ENCODE data around the gene LTB4R2.

- TF ChIP-seq, protein P1, sequence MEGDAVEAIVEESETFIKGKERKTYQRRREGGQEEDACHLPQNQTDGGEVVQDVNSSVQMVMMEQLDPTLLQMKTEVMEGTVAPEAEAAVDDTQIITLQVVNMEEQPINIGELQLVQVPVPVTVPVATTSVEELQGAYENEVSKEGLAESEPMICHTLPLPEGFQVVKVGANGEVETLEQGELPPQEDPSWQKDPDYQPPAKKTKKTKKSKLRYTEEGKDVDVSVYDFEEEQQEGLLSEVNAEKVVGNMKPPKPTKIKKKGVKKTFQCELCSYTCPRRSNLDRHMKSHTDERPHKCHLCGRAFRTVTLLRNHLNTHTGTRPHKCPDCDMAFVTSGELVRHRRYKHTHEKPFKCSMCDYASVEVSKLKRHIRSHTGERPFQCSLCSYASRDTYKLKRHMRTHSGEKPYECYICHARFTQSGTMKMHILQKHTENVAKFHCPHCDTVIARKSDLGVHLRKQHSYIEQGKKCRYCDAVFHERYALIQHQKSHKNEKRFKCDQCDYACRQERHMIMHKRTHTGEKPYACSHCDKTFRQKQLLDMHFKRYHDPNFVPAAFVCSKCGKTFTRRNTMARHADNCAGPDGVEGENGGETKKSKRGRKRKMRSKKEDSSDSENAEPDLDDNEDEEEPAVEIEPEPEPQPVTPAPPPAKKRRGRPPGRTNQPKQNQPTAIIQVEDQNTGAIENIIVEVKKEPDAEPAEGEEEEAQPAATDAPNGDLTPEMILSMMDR (IDR thresholded peaks at IDR 0.05): no peak
- TF ChIP-seq POLR2A (IDR thresholded peaks at IDR 0.05): no peak
Observed at GRCh38 chr14:24310265-24310645, 315 bp downstream of the LTB4R2 start.
